ENCODE data around the gene CEP112.

DNA sequence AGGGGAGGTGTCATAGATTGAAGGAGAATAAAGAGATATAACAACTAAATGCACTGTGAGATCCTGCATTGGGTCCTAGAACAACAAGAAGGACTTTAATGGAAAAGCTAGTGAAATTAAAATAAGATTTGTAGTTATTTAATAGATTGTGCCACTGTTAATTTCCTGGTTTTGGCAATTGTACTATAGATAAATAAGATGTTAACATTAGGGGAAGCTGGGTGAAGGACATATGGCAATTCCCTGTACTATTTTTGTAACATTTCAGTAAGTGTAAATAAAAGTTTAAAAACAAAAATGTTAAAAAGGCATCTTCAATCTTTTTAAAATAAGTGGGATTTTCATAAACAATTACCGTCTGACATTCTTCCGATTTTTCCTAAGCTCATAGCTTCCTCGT is 372.1 kb downstream of the CEP112 start:
- TF ChIP-seq E2F6 (IDR thresholded peaks at IDR 0.05) (no peak), BACH1 (IDR thresholded peaks at IDR 0.05; ENCODE audit: low read length) (no peak), CTCF (IDR thresholded peaks at IDR 0.05; ENCODE audit: control extremely low read depth in 1 of 3, insufficient read depth in 1 of 3, low read depth in 1 of 3, low read length in 3 of 3) (no peak), SP1 (IDR thresholded peaks at IDR 0.05; ENCODE audit: low read depth, low read length) (no peak), RNF2 (IDR thresholded peaks at IDR 0.05; ENCODE audit: borderline replicate concordance, low read depth, low read length, missing control alignments, poor library complexity, severe bottlenecking) (no peak), CBX8 (IDR thresholded peaks at IDR 0.05; ENCODE audit: borderline replicate concordance, low read depth, low read length) (no peak)

All from H1 (cell line).